HG02759 (cell line): ENCODE measurements around the gene CAB39L.

Experiments
- ATAC-seq: cut with Tn5 transposase; IDR thresholded peaks from one replicate; pipeline ENCODE4 v1.9.1; 2021; ENCODE audit warnings: mild to moderate bottlenecking, moderate library complexity; ENCODE audit not compliant: unreplicated experiment

The CAB39L gene

GRCh38 chr13:49443704-49444523 lies at the start of gene CAB39L, which contains the start of gene SETDB2:
Gene CAB39L (minus strand): TSS chr13:49444064. CDS start chr13:49382910, 61,154 bp downstream.
Gene SETDB2 (plus strand): TSS chr13:49444274. CDS start chr13:49451894, 7,620 bp downstream.
- ATAC-seq = peak; percentile 97

GRCh38 chr13:49488563-49488962 lies 44.7 kb upstream of the CAB39L start:
- no peak for ATAC-seq

GRCh38 chr13:49481788-49482187 lies 37.9 kb upstream of the CAB39L start:
- no peak for ATAC-seq

- ATAC-seq = no peak
Observed at GRCh38 chr13:49476529-49476928, 32.7 kb upstream of the CAB39L start.

GRCh38 chr13:49472186-49472585 lies 28.3 kb upstream of the CAB39L start:
- no peak for ATAC-seq

- no peak for ATAC-seq
Observed at GRCh38 chr13:49466292-49466838, 22.5 kb upstream of the CAB39L start.

- no peak for ATAC-seq
Observed at GRCh38 chr13:49464621-49465325, 20.9 kb upstream of the CAB39L start.

- ATAC-seq = no peak
Observed at GRCh38 chr13:49464085-49464484, 20.2 kb upstream of the CAB39L start.

- no peak for ATAC-seq
Observed at GRCh38 chr13:49459580-49459979, 15.7 kb upstream of the CAB39L start.

- ATAC-seq = no peak
Observed at GRCh38 chr13:49457221-49457620, 13.4 kb upstream of the CAB39L start.

- no peak for ATAC-seq
Observed at GRCh38 chr13:49456156-49456555, 12.3 kb upstream of the CAB39L start.

GRCh38 chr13:49455007-49455398 lies 11.1 kb upstream of the CAB39L start:
- ATAC-seq = no peak

- peak; percentile 95 for ATAC-seq
Observed at GRCh38 chr13:49454388-49455006, 10.6 kb upstream of the CAB39L start.

GRCh38 chr13:49453465-49453864 lies 9.6 kb upstream of the CAB39L start:
- no peak for ATAC-seq

GRCh38 chr13:49452725-49453457 lies 9.0 kb upstream of the CAB39L start:
- ATAC-seq = no peak

- ATAC-seq = no peak
Observed at GRCh38 chr13:49450105-49450819, 6.4 kb upstream of the CAB39L start.

GRCh38 chr13:49448753-49449152 lies 4.9 kb upstream of the CAB39L start:
- no peak for ATAC-seq

- ATAC-seq = no peak
Observed at GRCh38 chr13:49446473-49446872, 2.6 kb upstream of the CAB39L start.

- ATAC-seq = no peak
Observed at GRCh38 chr13:49444524-49445395, 896 bp upstream of the CAB39L start.
